AG04450 (cell line): ENCODE results near the gene TRIM32. TPM values are rescaled to one million over a fixed set of nuclear protein-coding genes. Genes with fewer than 3 reads are reported as not detected.

ENCODE experiments used
- CTCF ChIA-PET: fragments of 300-600, 350-600 bp; formaldehyde crosslinking; extraction: SDS; loops from one replicate; lab custom pipeline; 2022; ENCODE audit warnings: antibody characterized with exemption, inconsistent platforms; lab: Charles Lee
- POLR2A ChIA-PET: fragments of 350-600 bp; formaldehyde crosslinking; extraction: SDS; loops from one replicate; lab custom pipeline; 2021; ENCODE audit warnings: antibody characterized with exemption, inconsistent platforms; lab: Yijun Ruan, JAX
- DNase-seq: peaks from one replicate; pipeline ENCODE4 v3.0.0-alpha.2; 2011; ENCODE audit warnings: low read depth, low spot score
- H3K27ac ChIP-seq: one replicate; pipeline ENCODE4 v1.5.1; 2012; ENCODE audit warnings: low read depth, low read length, control low read depth
- H3K27me3 ChIP-seq: one replicate; pipeline ENCODE4 v1.6.0; 2012; ENCODE audit warnings: low read length; ENCODE audit not compliant: control insufficient read depth, insufficient read depth
- H3K4me3 ChIP-seq: 2 replicates; pipeline ENCODE4 v1.5.1; 2011; ENCODE audit warnings: mild to moderate bottlenecking, low read depth, low read length, control low read depth
- H3K9me3 ChIP-seq: 2 replicates; pipeline ENCODE4 v1.5.1; 2012; ENCODE audit warnings: low read length; ENCODE audit not compliant: control insufficient read depth, insufficient read depth
- CTCF ChIP-seq: IDR thresholded peaks from 2 replicates; pipeline ENCODE4 v1.5.1; 2011; ENCODE audit warnings: low read depth, low read length, control low read depth, inconsistent platforms
- polyA plus RNA-seq: library from polyadenylated mRNA; depleted of rRNA; stranded (reverse); fragments of >200 nt; gene quantifications from 2 replicates; pipeline ENCODE4 v1.2.3, GENCODE V29; 2011

Gene TRIM32
- polyA plus RNA-seq, 1 experiment = 24.5 TPM

- no peak for TF ChIP-seq CTCF
- H3K27ac ChIP-seq = no peak overlapping the region
- no peak overlapping the region for H3K4me3 ChIP-seq
- POLR2A ChIA-PET = no interaction called here
- peaks cover 3% of the 10 kb centered on the region for H3K27me3 ChIP-seq
- CTCF ChIA-PET = interaction anchor here (1.1 to 3.0 kb wide), 3 partner anchors 12 to 111 kb away, joined by 3 to 12 read pairs (median 8); no protein-coding TSS in a partner anchor
- DNase-seq = no peak
- no peaks in the 10 kb centered on the region for H3K9me3 ChIP-seq
Observed at GRCh38 chr9:116749176-116749575, 62.1 kb downstream of the TRIM32 start.

DNA sequence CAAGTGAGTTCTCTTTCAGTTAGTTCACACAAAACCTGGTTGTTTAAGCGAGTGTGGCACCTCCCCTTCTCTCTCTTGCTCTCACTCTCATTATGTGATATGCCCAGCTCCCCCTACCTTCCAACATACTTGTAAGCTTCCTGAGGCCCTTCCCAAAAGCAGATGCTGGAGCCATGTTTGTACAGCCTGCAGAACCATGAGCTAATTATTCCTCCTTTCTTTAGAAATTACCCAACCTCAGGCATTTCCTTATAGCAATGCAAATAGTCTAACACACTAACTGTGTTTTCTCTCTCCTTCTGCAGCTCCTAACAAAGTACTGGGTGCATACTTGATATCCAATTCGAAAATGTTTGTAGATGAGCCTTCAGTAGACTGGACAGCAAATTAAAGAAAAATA, 62.7 kb downstream of the TRIM32 start:
- Histone ChIP-seq H3K4me3 (no peak overlapping the region), H3K27ac (no peak overlapping the region), H3K27me3 (peaks cover 1% of the 10 kb centered on the region), H3K9me3 (no peaks in the 10 kb centered on the region)
- ChIA-PET CTCF (interaction anchor here (1.1 to 3.0 kb wide), 3 partner anchors 13 to 111 kb away, joined by 3 to 12 read pairs (median 8); no protein-coding TSS in a partner anchor), POLR2A (no interaction called here)
- no peak for DNase-seq
- TF ChIP-seq CTCF = no peak

GRCh38 chr9:116750510-116750909, 63.4 kb downstream of the TRIM32 start:
- Histone ChIP-seq H3K4me3 (no peak overlapping the region), H3K27ac (no peak overlapping the region), H3K27me3 (no peaks in the 10 kb centered on the region), H3K9me3 (no peaks in the 10 kb centered on the region)
- ChIA-PET CTCF (interaction anchor here (2.3 to 3.0 kb wide), 2 partner anchors 14 to 110 kb away, joined by 8 to 12 read pairs; no protein-coding TSS in a partner anchor), POLR2A (no interaction called here)
- no peak for DNase-seq
- TF ChIP-seq CTCF = no peak
